Hematopoietic multipotent progenitor cell treated with erythropoietin and hydrocortisone succinate and interleukin-3 and kit ligand, for 17 days (in vitro differentiated cells): ENCODE measurements around the gene SEPTIN5.

Experiments used
- DNase-seq: peaks from one replicate; pipeline ENCODE4 v3.0.0-alpha.2; 2015; ENCODE audit warnings: low spot score

The SEPTIN5 gene

DNA sequence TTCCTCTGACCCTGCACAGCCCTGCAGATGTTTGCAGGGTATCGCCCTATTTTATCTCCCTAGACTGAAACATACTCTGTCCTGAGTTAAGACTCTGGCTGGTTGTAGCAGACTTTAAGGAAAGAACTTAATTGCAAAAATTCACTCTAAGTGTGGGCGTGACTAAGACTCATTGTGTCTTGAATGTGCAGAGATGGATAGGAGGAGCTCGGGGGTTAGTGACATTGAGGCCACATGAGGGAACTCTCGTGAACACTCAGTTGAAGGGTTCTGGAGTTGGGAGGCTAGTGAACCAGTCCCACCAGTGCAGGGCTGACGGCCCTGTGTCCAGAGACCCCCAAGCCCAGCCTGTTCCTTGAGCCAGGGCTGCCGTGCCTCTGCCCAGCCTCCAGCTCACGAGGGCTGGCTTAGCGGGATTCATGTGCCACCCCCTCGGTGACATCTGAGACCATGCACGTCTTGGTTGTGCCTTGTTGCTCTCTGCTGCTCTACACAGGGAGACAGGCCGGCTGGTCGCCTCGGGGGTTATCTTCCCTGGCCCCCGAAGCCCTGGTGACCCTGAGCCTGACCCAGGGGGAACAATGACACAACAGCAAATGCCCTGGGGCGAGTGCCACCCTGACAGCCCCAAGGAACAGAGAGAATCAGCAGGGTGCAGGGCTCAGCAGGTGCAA, 34.8 kb downstream of the SEPTIN5 start:
- DNase-seq: no peak

DNA sequence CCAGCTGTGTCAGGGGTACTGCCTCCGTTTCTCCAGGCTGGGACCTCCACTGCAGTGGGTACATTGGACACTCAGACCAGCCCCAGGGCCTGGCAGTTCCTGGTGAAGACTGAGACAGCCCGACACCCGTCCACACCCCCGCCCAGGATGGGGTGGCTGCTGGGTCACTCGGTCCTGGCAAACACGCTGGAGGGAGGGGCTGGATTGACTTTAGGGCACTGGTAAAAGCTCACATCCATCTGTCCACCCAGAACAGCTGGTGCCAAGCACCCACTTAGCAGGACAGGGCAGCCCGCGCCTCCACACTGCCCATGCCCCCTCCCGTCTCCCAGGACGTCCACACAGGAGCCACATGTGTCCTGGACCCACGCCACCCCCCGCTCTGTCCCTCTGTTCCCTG, 35.6 kb downstream of the SEPTIN5 start:
- DNase-seq: no peak

DNA sequence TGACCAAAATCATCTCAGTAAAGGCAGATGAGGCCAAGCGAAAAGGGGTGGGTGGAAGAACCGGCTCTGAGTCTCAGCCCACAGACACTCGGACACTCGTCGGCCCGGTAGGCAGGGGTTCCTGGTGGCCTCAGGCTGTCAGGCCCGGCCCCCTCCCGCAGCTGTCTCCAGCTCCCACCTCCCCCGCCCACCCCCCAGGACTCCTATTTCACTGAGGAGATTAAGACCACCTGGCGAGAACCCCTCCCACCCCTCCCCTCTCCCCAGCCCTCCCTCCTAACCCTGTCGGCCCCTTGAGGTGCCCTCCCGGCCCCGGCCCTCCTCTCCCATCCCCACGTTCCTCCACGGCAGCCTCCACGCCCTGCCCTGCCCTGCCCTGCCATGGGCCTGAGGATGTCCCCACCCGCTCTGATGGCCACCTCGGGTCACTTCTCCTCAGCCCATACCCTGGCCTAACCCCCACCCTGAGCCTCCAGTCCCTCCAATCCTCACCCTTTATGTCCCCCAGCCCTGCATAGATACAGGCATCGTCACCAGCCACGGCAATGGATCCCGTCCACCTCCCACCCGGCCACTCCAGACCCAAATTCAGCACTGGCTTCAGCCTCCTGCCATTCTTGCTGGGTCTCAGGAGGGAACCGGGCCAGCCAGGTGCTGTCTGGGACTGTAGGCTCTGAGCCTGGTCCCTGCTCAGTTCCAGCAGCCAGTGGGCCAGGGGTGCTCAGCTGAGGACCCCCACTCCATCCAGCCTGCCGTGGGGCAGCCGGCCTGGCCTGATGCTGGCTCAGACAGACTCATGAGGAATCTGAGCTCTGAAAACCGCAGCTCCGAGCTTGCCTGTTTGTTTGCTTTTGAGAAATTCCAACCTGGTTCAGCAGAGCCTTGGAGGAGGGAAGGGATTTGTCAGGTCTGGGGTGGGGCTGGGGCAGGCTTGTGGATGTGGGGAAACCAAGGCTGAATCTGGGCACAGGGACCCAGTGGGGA, 36.5 kb downstream of the SEPTIN5 start:
- no peak for DNase-seq

DNA sequence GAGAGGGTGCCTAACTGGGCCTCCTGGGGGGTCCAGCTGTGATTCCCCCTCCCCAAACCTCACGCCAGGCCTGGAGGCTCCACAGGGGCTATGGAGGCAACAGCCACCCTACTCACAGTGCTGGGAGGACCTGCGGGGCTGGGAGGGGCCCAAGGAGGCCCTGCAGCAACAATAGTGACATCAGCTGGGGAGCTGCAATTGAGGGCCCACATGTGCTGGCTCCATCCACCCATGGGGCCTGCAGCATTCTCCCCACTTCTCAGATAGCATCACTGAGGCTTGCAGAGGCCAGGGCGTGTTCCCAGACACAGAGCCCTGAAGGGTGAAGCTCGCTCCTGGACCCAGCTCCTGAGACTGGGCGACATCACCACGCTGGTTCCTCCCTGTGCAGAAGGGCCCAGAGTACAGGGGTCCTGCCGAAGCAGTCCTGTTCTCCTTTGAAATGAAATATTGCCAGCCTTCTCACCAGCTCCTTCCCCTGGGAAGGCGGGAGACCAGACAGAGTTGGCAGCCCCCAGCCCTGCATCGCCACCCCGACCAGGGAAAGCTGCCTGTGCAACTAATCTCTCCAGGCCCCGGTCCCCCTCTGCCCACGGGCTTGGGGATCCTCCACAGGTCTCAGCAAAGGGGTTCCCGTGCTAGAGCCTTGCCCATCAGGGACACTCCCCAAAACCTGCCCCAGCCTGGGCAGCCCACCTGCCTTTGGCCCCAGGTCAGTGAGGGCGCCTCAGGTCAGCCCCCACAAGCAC, 37.4 kb downstream of the SEPTIN5 start:
- DNase-seq: no peak

DNA sequence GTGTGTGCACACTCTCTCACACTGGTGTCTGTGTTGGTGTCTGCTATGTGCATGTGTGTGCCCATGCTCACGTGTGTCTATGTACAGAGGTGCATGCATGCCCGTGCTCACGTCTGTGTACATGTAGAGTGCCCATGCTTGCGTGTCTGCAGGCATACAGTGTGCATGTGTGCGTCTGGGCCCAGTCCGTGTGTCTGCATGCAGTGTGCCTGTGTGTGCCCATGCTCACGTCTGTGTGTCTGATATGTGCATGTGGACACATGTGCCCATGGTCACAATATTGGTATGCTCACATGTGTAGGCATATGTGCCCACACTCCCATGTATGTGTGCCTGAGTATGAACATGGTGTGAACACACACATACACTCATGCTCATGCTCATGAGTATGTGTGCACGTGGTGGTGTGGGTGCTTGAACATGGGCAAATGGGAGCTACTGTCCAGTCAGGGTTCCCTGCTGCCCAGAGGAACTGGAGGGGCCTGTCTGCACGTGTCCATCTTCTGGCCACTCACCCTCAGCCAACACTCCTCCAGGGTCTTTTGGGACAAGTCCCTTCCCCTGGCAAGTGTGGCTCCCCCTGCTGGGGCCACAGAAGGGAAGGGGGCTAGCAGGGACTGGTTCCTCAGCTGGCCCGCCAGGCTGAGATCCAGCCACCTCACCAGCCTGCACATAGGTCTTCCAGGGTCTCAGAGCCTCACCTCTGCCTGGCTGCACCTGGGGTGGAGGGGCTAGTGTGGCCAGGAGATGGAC, 39.0 kb downstream of the SEPTIN5 start:
- DNase-seq: no peak

DNA sequence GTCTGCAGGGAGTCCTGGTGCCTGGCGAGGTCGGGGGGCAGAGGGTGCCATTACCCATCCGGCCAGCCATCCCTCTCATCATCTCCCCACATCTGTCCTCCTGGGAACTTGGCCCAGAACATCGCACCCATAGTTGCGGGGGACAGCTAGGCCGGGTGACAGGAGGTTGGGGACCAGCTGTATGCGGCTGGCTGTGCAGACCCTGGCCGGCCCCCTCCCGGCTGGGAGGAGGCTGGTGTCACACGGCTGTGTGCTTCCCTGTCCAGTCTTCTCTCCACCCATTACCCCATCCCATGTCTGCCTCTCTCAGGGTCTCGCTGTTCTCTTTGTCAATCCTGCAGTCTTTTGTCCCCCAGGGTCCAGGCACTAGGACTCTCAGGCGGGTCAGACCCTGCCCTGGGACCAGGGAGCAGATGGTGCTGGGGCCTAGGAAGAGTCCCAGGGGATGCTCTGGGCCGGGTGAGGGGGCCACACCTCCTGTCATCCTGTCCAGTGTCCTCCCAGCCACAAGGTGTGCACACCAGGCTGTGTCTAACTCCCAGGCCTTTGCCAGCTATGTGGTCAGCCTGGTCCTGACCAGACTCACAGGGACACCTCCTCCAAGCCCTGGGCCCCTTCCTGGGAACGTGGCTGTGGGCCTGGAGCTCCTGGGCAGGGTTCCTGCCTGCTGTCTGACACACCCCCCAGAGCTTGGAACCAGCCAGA, 39.8 kb downstream of the SEPTIN5 start:
- DNase-seq: no peak

DNA sequence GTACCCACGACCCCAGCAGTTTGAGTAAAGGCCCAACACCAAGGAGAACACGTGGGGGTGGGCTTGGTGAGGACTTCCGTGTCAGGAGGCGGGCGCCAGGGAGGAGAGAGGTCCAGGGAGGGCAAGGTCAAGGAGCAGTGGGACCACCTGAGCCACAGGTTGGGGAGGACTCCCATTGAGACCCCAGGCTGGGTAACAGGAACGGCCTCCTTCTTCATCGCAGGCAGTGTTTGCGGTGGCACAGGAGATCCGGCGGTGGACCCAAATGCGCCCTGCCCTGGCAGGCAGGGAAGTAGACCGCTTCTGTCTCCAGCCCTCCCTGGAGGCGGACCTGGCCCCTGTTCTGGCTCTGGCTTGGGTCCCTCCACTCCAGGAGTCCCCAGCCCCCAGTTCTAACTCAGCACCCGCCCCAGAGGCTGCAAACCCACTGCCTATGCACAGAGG, 40.4 kb downstream of the SEPTIN5 start:
- no peak for DNase-seq

DNA sequence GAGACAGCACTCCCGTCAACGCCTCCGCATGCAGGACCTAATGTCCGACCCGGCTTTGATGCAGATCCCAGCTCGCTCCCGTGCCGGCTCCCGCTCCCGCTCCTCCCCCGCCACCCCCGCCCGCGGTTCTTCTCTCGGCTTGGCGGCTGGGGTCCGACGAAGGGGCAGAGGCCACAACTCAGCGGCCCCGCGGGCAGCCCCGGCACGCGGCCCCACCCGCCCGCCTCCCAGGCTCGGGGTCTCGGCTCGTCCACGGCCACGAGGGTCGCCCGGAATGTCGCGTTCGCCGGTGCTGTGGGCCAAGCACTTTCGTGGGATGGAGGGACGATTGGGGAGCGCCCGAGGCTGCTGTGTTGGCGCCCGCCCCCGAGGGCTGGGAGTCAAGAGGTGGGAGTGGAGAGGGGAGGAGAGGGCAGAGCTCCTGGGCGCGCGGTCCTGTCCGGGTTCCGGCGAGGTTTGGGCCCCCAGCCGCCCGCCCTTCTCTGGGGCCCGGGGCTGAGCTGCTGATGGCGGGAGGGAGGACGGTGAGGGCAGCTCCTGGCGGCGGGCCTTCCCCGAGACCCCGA, 40.9 kb downstream of the SEPTIN5 start:
- no peak for DNase-seq

DNA sequence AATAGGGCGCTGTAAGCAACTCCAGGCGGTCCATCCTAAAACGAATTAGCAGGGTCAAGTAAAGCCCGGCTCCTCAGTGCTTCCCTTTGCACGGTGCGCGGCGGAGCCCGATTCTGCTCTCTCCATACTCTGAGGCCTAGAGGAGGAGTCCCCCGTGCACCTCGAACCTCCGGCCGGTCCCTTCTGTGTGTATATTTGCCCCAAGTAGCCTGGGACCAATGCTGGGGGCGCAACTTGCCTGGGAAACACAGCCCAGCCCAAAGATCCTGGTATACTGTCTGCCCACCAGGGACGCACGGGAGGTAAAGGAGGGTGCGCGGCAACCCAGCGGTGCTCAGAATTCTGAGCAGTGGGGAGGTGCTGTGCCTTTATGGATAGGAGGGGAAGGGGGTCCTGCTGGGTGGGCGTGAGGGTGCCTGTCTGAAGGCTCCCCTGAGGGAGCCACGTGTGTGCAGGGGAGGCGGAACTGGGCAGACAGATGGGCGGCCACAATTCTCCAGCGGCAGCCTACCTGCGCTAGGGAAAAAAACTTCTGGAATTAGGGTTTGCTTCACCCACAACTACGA, 41.5 kb downstream of the SEPTIN5 start:
- DNase-seq: no peak

DNA sequence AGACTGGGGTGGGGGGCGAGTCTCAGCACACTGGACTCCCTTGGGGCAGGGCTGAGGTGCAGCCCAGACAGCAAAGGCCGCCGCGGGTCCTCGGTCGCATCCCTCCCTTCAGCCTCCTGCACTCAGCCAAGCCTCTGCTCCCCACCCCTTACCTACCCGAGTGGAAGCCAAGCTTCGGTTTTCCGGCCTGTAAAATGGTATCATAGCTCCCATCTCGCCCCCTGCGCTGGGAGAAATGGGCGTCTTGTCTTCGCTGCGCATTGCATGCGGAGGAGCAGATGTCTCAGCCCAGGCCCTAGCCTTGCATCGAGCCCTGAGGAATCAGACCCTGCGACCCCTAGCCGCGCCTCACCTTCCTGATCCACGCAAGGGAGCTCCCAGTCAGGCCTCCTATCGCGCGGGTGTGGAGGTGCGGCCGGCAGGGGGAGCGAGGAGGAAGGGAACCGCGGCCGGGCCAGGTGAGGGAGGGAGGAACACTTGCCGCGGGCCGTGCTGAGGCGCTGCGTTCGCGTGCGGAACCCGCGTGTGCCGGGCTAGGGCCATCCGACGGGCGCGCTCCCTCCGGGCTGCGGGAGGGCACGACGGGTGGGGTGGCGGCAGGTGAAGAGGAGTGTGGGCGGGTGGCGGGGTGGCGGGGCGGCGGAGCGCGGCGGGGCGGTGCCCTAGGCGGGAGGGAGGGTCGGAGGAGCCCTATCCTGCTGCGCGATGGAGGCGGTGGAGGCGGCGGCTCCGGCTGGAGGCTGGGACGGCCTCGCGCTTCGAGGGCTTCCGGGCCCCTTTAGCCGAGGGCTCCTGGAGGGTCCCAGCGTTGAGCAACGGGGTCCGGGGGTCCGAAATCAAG, 42.2 kb downstream of the SEPTIN5 start:
- peak; percentile 13 for DNase-seq

DNA sequence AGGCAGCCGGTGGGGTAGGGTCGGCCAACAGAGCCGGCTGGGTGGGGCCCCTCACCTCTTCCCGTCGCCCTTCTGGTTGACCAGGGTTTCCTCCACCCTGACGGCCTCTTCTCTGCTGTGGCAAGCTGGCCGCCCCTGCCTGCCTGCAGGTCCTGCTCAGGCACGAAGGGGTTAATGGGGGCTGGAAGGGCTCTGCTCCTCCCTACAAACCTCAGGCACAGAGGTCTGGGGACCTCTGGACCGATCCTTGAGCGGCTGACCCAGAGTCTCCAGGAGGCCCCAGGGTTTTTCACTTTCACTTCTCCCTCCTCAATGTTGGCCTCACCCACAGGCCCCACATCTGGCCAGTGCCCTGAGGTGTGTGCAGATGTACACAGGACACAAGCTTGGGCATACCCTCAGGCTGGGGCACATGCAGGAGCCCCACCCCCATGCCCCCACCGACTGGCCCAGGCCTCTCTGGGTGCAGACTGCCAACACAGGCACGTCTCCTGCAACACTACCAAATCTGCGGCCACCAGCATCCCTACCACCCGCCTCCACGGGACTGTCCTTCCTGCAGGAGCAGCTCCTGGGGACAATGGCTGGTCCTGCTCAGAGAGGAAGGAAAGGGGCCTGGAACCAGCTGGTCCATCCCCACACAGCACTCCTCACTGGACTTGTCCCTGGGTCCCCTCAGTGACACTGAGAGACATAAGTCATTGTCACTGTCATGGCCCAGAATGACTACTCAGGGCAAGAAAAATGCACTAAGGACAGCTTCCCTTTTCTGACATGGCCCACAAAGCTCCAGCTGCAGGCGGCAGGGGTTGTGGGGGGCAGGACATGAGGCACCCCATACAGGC, 43.1 kb downstream of the SEPTIN5 start:
- no peak for DNase-seq

DNA sequence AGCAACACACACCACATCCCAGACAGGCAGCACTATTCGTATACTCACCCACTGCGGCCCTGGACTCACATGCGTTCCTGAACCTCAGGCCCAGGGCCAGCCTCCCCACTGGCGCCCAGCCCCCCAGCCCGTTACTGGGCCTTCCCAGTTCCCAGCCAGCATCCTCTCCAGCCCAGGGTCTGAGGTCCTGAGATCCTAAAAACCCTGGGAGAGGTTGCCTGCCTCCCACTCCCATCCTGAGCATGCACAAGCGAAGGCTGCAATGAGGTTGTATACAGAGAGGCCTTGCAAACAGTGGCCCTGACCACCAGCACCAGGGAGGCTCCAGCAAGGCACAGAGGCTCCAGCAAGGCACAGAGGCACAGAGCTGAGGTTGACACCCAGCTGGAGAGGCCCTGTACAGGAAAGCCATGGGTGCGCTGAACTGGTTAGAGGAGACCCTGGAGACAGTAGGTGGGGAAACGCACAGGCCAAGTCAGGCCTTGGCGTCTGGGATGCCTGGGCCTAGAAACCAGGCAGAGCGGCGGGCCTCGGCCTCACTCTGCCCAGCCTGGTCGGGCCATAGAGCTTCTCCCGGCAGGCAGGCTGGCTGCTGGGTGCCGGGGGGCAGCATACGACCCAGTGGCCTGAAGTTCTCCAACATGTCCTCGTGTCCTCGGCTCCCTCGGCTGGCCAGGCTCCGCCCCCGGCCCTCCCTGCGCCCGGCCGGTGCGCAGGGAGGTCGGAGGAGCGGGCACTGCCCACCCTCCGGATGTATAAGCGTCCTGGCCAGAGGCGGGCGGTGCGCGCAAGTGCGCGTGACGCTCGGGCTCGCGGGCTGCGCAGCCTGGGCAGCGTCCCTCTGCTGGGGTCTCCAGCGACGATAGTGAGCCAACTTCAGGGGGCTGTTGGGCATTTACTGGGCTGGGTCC, 43.9 kb downstream of the SEPTIN5 start:
- no peak for DNase-seq

DNA sequence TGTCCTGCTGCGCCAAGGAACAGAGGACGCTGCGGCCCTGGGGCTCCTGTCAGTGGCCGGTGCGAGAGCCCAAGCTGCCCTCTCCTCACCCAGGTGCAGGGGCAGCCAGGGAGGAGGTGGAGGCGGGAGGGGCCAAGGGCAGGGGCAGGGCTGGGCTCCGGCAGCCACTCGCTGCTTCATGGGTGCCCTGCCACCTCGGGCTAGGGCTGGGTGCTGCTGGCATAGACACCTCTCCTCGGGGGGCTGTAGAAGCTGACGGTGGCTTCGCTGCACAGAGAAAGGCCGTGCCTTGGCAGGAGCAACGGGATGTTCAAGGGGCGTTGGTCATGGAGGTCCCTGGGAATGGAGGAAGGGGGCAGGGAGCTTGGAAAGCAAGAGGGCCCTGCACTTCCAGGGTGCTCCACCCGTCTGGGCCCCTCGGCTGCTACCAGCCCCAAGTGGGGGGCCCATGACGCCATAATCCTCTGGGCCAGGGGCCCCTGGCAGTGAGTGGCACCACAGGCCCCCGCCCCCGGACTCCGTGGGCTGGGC, 44.7 kb downstream of the SEPTIN5 start:
- no peak for DNase-seq

DNA sequence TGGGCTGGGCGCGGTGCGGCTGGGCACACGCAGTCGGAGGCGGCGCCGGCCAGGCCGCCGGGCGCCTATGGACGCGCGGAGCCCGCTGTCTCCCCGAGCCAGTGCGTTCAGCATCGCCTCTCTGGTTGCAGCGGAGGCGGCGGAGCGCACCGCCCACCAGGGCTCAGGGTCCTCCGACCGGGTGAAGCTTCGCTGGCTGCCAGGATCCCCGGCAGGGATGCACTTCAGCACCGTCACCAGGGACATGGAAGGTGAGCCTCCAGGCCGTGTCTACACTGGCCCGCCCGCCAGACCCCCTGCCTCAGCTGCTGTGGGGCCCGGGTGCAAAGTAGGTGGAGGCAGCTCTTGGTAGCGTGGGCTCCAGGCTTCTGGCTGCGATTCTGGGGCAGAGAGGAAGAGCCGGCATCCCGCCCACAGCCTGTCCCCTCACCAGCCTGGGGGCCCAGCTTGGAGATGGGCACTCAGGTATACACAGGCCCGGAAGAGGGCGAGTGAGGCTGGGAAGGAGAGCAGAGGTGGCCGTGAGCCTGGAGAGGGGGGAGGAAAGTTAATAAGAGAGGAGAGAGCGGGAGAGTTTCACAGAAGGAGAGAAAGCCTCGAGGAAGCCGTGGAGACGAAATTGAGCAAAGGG, 45.2 kb downstream of the SEPTIN5 start:
- DNase-seq: no peak

DNA sequence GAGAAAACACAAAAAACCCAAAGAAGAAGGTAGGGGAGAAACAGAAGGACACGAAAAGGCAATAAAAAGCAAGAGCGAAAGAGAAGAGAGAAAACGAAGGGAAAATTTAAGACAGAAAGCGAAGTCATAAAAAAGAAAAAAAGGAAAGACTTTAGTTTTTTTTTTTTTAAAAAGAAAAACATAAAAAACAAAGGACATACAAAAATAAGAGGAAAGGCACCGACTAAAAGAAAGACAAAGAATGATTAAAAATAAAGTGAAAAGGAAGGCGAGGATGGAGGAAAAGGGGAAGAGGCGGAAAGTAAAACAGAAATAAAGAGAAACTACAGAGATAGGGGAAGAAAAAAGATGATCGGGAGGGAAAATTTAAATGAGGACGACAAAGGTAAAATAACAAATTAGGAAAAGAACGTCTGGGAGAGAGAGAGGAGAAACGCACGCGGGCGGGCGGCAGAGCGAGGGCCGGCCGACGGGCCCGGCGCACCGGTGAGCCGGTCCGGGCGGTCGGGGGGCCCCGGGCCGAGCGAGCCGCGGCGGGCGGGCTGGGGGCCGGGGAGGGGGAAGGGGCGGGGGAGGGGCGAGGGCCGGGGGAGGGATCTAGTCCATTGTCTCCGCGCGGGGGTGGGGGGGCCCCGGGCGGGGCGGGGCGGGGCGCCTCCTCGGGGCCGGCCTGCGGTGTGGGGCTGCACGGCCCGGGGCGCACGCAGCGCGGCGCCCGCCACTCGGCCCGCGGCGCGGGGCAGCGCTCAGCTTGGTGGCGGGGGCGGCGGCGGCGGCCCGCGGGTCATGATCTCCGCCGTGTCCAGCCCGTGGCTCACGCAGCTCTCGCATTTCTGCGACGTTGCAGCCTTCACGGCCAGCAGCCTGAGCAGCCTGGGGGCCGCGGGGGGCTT, 46.0 kb downstream of the SEPTIN5 start, which contains the start of gene TBX1:
Gene TBX1 (plus strand): TSS at position 721 of the 893 bp plus-strand sequence. CDS start 66 bp downstream, at position 787.
- DNase-seq: no peak
